Activated gamma-delta T cell (primary cell): ENCODE results near the gene RBM6.
"Not testable (repeated sequence)": the region's sequence is repeated elsewhere in the genome, so short reads cannot be mapped to it uniquely, and the experiment has no call there.

Source experiments
- DNase-seq: peaks from one replicate; lab custom pipeline; 2025; lab: John Stamatoyannopoulos, UW
- total RNA-seq, 2 donors: gene quantifications; one replicate each; lab custom pipeline; 2026; lab: John Stamatoyannopoulos, UW

RBM6 gene
- 239 to 329 reads per million in 2 donors for total RNA-seq

DNA sequence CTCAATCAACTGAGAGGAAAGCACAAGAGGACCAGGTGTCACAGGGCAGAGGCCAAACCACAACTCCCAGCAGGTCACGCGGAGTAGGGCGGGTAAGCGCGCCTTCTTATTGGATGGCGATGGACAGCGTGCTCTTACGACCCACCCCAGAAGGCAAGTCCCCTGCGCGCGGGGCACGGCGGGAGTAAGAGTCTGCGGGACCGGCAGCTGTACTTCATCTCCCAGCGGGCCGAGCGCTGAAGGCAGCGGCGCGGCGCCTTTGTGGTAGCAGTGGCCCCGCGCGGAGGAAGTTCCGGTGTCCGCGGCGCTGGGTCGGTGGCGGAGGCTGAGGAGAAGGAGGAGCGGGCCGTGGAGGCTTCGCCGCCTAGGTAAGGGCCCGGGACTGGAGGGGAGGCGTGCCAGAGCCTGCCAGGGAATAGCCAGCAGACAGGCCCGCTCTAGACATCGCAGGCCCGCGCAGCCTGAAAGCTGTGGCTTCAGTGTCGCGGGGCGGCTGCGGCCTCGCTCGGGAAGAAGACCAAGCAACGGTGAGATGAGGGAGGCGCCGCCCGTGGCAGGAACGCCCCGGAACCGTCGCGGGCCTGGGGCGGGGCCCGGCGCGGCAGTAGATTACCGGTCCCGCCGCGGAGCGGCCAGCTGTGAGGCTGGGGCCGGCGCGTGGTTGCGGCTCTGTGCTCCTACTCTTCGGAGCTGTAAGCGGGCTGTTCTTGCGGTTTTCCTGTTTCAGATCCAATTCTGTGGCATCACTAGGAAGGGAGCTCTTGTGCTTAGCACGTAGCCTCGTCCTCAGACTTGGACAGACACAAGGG, at the start of gene RBM6:
Gene RBM6 (plus strand): TSS at position 293 of the 809 bp plus-strand sequence. CDS start 22,492 bp downstream, outside the sequence.
- peak; percentile 91 for DNase-seq

DNA sequence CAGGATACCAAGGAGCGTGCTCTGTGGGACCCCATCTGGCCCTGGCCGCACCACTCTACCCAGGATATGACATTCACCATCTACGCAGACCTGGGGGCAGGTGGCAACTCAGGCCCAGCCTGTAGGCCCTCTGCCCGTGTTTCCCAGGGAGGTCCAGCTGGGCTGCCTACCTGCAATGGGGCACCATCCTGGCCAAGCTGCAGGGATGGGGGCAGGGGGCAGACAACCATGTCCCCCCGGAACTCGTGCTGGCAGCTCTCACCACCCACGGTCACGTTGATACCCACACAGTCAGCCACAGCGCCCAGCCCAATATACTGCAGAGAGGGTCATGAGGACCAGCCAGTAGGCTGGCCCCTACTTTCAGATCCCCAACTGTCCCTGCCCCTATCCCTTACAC, 44.2 kb upstream of the RBM6 start:
- no peak for DNase-seq

DNA sequence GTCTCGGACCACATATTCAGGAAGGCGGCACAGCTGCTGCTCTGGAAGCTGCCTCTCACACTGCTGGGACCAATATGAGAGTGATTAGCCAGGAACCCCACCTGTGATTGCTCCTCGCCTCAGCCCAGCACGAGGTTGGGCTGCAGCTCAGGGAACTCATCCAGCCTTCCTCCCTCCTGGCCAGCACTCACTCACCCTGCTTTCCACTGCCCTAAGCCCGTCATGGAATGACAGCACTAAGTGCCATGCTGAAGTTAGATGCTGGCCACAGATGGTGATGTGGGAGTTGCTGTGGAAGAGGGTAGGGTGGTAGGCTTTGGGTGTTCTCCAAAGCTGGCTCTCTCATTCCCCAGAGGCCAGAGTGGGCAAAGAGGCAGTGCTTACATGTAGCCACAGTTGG, 43.6 kb upstream of the RBM6 start:
- DNase-seq, result no peak

- no peak for DNase-seq
Measured at GRCh38 chr3:49898991-49899390, 41.0 kb upstream of the RBM6 start.

GRCh38 chr3:49899815-49900214, 40.1 kb upstream of the RBM6 start:
- DNase-seq, result no peak

- no peak for DNase-seq
Measured at GRCh38 chr3:49900491-49901153, 39.3 kb upstream of the RBM6 start.

DNA sequence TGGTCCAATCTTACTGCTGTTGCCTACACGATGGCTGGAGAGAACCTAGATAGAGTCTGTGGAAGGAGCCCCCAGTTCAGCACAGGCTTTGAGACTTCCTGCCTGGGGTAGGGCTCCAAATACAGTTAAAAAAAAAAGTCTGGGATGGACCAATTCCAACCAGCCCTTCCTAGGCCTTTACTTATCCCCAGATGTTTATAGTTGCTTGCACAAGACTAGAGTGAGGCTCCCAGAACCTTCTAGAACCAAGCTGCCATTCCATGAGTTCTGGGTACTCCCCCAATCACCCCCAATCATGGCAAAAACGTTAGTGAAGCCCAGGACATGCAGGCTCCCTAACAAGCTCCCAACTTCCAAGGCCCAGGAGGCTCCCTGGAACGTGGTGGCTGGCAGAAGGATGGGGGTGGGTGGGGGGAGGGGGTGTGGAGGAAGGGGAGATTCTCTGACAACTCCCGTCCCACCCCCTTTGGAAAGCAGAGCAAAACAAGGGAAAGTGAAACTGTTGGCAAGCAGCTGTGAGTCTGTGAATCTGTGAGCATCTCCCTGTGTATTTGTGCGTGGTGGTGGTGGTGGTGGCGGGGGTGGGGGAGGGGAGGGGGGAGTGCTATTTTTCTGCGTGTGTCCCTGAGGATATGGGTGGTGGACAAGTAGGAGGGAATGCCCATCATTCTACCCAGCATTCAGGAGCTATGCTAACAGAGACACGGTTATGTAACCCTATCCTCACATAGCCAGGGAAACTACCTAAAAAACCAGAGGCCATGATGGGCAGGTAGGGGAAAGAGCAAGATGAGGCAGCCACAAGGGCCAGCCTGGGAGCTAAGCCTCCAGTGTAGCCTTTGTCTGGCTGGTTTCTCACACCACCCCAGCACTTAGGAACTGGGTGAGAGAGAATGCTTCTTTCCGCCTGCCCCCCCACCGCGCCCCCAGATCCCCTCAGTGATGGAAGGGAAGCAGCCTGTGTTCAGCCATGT, 38.3 kb upstream of the RBM6 start:
- no peak for DNase-seq

- DNase-seq, result no peak
Measured at GRCh38 chr3:49902511-49903345, 37.2 kb upstream of the RBM6 start.

GRCh38 chr3:49903451-49904424, 36.2 kb upstream of the RBM6 start, which contains the start of gene MST1R:
MST1R (minus strand) TSS chr3:49903873; CDS start chr3:49903609, 264 bp downstream.
- peak; percentile 60 for DNase-seq

DNA sequence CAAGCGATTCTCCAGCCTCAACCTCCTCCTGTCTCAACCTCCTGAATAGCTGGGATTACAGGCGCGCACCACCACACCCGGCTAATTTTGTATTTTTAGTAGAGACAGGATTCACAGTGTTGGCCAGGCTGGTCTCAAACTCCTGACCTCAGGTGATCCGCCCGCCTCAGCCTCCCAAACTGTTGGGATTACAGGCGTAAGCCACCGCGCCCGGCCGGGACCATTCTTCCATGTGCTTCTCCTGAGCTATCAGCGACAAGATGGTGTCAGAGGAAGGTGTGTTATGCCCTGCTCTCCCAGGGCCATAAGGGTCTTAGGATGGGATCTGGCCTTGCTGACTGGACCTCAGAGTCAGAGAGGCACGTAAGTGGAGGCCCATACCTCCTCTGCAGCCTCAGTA, 35.5 kb upstream of the RBM6 start:
- not testable (repeated sequence) for DNase-seq

GRCh38 chr3:49906073-49906743, 33.7 kb upstream of the RBM6 start:
- DNase-seq, result no peak

DNA sequence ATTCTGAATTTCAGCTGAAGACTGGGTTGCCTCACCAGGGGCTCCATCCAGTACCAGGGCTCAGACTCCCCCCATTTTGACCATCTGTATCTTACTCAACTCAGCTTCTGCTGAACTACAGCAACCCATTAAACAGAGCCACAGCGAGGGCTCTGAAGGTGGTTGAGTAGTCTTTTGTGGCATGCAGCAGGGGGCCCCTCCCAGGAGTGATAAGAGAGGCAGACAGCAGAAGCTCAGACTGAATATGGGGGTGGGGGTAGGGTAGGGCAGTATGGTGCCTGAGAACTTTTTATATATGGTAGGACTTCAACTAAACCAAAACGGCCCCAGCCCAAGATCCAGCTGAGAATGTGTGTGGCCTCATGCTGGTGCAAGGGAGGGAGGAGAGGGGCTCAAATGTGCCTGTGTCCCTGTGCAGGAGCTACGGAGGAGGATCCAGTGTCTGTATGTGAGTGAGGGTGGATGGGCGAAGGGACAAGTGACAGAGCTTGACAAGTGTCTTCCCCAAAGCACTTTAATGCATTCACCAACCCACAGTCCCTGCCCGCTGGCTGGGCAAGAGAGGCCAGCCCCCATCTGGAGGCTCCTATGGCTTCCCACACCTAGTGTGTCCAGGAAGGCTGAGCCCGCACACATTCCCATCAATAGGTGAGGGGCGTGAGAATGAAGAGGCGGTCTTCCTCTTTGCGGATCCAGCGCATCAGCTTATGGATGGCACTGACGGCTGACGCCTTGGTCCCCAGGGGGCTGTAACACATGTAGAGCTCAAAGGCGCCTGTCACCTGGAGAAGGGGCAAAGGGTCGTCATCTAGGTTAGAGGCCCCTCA, 31.4 kb upstream of the RBM6 start:
- no peak for DNase-seq

GRCh38 chr3:49910409-49911123, 29.4 kb upstream of the RBM6 start:
- DNase-seq, result no peak

DNA sequence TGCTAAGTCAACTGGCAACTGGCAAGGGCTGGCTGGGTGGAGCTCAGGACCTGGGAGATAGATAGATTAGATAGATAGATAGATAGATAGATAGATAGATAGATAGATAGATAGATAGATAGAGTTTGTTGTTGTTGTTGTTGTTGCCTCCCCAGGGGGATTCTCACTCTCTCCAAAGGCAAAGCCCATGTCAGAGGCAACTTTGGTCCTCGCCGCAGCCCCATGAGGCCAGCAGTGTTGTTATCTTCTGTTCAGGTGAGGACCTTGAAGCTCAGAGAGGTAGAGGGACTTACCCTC, 28.9 kb upstream of the RBM6 start:
- DNase-seq, result no peak

DNA sequence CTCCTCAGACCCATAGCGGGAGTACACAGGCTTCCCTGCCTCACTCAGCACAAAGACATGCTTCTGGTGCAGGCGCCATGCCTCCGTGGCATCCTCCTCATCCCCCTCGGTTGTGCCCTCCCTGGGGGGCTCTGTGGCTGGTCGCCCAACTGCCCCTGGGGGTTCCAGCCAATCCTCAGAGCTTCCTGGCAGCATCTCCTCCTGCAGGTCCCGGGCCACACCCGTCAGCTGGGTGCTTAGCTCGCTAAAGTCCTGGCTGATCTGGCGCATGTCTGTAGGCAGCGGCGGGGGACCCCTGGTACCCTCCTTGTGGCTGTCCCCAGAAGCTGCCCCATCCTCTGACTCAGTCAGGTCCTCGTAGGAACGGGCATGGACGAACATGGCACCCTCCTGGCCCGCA, 28.3 kb upstream of the RBM6 start:
- DNase-seq, result no peak

GRCh38 chr3:49912881-49913281, 27.1 kb upstream of the RBM6 start:
- DNase-seq, result no peak

DNA sequence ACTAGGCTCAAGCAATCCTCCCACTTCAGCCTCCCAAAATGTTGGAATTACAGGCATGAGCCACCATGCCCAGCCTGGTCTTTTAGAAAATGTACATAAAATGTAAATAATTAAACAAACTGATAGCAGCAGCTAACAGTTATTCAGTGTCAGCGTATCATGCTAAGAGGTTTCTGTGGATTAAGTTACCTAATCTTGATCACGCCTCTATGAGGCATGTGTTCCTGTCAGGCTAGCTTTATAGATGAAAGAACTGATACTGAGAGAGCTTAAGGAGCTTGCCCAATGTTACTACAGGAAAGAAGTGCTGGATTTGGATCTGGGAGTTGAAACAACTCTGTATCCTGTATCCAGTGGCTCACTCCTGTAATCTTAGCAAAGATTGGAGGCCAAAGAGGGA, 25.0 kb upstream of the RBM6 start:
- DNase-seq, result no peak

- DNase-seq, result no peak
Measured at GRCh38 chr3:49916686-49917085, 23.3 kb upstream of the RBM6 start.
